ENCODE data around the gene CAPZA1. TPM values are rescaled to one million over a fixed set of nuclear protein-coding genes. Genes with fewer than 3 reads are reported as not detected.

The CAPZA1 gene
- polyA plus RNA-seq, 5 donors = 119 to 188 (median 144) TPM

GRCh38 chr1:112699425-112700144 is 80.0 kb downstream of the CAPZA1 start:
- no peak for DNase-seq

- DNase-seq = peak; percentile 89 to 92
Observed at GRCh38 chr1:112700290-112701226, 80.9 kb downstream of the CAPZA1 start.

GRCh38 chr1:112701227-112702066 is 81.8 kb downstream of the CAPZA1 start:
- DNase-seq = no peak

- no peak for DNase-seq
Observed at GRCh38 chr1:112702067-112702395, 82.4 kb downstream of the CAPZA1 start.

GRCh38 chr1:112702420-112703261 is 83.0 kb downstream of the CAPZA1 start:
- DNase-seq = no peak

- DNase-seq = no peak
Observed at GRCh38 chr1:112703706-112704105, 84.1 kb downstream of the CAPZA1 start.

- DNase-seq = no peak
Observed at GRCh38 chr1:112704391-112704933, 84.8 kb downstream of the CAPZA1 start.

GRCh38 chr1:112704934-112705627 is 85.4 kb downstream of the CAPZA1 start:
- peak; percentile 90 to 94 for DNase-seq

GRCh38 chr1:112706505-112707220 is 87.0 kb downstream of the CAPZA1 start, which contains the start of gene RHOC:
TSS of gene RHOC (minus strand) at chr1:112707127. CDS start at chr1:112703799, 3,328 bp downstream.
- DNase-seq = no peak

- DNase-seq = peak; percentile 89
Observed at GRCh38 chr1:112707221-112708001, 87.8 kb downstream of the CAPZA1 start.

- DNase-seq = no peak
Observed at GRCh38 chr1:112708002-112708448, 88.4 kb downstream of the CAPZA1 start.

- DNase-seq = no peak
Observed at GRCh38 chr1:112708489-112708888, 88.9 kb downstream of the CAPZA1 start.

- DNase-seq = no peak
Observed at GRCh38 chr1:112710159-112710558, 90.5 kb downstream of the CAPZA1 start.

GRCh38 chr1:112710586-112710985 is 91.0 kb downstream of the CAPZA1 start:
- no peak for DNase-seq

GRCh38 chr1:112711041-112711440 is 91.4 kb downstream of the CAPZA1 start:
- DNase-seq = no peak

GRCh38 chr1:112711670-112712069 is 92.0 kb downstream of the CAPZA1 start:
- no peak for DNase-seq

- DNase-seq = no peak
Observed at GRCh38 chr1:112712191-112712590, 92.6 kb downstream of the CAPZA1 start.

GRCh38 chr1:112712701-112713128 is 93.1 kb downstream of the CAPZA1 start:
- DNase-seq = no peak

All from right lung (tissue), 5 donors.